Mammary epithelial cell (primary cell): Measurements from ENCODE around the gene YKT6.

Experiments used
- CTCF ChIP-seq, 2 donors: IDR thresholded peaks in 1 of 2; conservative IDR thresholded peaks in 1 of 2; 2 replicates each; pipeline ENCODE4 v1.5.1; 2011 to 2012; ENCODE audit warnings: inconsistent platforms in 2 of 2, low read length in 2 of 2, mild to moderate bottlenecking in 2 of 2, control low read depth in 1 of 2, low read depth in 1 of 2; ENCODE audit not compliant: insufficient read depth in 1 of 2; ENCODE audit errors: extremely low read depth in 1 of 2
- EZH2 ChIP-seq: IDR thresholded peaks from 2 replicates; pipeline ENCODE4 v1.6.1; 2012; ENCODE audit warnings: low read length, inconsistent platforms, borderline replicate concordance

DNA sequence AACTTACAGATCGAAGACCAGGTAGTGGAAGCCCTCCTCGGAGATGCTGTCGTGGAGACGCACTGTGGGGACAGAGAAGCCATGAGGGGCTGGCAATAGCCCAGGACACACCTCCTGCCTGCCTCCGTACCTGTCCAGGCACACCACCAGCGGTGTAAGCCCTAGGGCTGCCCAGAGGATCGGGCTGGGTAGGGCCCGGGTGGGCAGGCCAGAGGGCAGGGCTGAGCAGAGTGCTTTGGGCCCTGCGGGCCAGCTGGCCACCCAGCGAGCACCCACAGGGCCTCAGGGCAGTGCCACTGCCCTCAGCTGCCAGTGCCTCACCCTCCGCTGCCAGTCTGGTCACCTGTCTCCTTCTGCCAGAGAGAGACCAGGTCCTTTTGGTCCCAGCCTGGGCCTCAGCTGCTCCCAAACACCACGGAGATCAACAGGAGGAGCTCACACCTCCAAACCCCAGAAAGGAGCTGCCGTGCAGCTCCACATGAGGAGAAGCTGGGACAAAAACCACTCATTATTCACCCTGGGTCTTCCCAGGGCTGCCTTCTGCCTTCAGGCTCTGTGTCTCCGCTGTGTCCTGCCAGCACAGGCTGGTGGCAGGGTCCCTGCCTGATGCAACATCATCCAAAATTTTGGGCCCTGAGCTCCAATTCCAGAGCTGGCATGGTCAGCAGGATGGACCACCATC lies 58.2 kb downstream of the YKT6 start:
- no peak for TF ChIP-seq CTCF (conservative IDR thresholded peaks at IDR 0.05 in 1 of 2, IDR thresholded peaks at IDR 0.05 in 1 of 2; ENCODE audit: extremely low read depth in 1 of 2, insufficient read depth in 1 of 2, low read depth in 1 of 2, low read length in 2 of 2)
- TF ChIP-seq EZH2: no peak
